Measurements from ENCODE around the gene C1QL1. TPM values are rescaled to one million over a fixed set of nuclear protein-coding genes. Genes with fewer than 3 reads are reported as not detected.

Gene C1QL1
- total RNA-seq, 1 donor from 2014 or later, result 1.1 TPM

DNA sequence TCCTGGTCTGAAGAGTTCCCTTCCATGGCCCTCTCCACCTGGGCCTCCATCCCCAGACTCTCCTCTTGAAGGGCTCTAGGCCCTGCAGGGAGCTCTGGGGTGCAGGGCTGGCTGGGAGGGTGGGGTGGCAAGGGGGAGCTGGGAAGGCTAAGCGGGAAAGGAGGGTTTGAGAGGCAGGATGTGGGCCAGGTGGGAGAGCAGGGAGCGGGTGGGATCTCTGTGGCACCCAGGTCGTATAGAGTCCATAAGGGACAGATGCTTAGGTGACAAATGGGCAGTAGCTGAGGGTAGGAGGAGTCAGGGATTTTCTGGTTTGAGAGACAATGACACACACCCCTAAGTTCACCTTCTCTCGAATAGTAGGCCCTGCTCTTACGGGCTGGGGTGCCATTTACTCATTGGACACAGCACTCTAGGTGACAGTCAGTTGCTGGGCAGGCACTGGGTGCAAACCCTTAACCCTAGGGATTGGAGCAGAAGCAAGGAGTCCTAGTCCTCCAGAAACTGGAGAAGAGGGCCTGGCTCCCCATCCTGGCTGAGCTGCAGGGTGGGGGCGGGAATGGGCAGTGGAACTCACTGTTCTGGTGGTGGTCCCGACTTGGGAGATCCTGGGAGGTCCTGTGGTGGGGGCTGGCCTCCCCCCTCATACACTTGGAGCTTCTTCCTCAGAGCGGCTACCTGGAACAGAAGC is 35.9 kb downstream of the C1QL1 start:
- DNase-seq (ENCODE audit: low spot score), result no peak

DNA sequence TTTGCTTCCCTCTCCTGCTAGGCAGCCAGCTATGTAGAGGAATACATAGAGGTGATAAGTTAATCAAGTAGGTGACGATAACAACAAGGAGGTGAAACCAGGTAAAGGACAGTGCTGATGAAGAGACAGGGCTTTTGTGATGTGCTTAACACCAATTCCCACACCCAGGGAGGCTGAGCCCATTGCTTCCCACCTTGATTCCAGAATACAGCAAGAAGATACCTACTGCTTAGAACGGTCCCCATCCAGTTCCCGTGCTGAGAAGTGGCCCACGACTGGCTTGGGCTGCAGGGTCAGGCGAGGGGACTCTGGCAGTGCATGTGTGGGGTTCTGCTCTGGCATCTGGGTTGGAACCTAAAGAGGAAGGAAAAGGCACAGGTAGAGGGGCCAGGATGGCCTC is 36.7 kb downstream of the C1QL1 start:
- no peak for DNase-seq (ENCODE audit: low spot score)

DNA sequence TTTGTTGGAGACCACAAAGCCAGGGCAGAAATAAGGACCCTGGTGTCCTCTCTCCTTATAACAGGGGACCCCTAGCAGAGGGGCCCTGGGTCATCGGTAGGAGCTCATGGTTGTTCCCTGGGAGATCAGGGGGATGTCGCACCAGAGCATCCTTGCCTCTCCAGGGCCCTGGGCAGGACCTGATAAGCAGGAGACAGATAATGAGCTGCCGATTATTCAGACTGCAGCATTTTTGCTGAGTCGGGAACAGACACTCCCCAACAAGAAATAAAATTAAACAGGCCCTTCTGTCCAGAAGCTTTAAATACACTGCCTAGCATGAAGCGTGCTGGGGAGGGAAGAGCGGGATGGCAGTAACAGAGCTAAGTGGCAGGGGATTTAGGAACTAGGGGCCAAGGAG is 37.4 kb downstream of the C1QL1 start:
- DNase-seq (ENCODE audit: low spot score), result no peak

DNA sequence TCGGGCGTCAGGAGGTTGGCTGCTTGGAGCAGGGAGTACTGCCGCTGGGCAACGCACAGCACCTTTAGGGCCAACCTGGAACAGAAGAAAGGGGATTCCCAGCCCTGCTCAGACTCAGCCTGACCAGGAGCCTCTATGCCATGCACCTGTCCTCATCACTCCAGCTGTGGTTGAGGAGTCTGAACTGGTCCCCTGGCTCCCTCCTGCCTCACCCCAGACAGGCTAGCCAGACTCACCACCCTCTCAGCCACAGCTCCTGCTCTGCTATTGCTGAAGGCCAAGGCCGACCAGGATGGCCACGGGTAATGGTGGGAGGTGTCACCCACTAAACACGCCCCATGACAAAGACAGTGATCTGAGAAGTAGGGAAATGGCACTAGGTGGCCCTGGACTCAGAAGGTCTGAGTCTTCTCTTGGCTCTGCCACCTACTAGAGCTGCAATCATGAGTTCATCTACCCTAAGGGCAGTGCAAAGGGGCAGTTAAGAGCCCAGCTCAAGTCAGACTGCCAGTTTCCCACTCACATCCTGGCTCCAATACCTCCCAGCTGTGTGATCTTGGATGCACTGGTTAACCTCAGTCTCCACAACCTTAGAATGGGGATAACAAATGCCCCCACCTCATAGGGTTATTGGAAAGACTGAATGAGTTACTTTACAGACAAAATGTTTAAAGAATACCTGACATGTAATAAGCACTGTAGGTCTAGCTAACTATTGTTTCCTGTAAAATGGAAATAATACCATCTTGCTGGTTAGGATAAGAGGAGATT is 39.0 kb downstream of the C1QL1 start:
- DNase-seq (ENCODE audit: low spot score), result no peak

DNA sequence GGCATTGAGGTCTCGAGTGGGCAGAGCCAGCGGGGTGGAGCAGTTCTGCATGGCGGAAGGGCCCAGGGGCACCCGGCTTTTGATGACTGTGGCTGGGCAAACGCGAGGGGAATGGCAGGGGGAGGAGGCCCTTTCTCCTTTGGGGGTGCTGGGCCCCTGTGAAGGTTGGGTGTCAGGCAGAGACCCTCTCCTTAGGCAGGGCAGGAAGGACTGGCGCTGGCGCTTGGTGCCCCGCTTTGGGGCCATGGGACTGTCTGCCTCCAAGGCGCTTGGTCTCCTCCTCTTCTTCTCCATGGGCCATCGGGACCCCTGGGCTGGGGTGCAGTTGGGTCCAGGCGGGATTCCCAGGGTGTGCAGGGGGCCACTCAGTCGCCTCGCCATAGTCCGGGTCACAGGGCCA is 40.0 kb downstream of the C1QL1 start:
- DNase-seq (ENCODE audit: low spot score), result no peak

DNA sequence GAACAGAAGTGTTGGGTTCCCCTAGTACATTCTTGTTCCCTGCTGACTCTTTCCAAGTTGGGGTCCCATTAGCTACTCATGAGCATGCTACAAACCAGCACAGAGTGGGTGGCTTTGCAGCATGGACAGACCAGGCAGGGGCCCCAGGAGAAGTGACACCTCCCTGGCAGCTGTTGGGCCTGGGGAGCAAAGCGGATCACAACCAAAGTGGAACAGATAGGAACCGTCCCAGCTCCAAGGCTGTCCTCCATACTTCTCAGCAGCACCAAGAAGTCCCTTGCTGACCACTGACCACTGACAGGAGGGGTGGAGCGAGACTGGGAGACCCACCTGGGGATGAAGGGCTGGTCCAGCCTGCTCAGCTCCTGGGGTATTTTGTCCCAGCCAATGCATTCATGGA is 40.4 kb downstream of the C1QL1 start:
- DNase-seq (ENCODE audit: low spot score), result no peak

DNA sequence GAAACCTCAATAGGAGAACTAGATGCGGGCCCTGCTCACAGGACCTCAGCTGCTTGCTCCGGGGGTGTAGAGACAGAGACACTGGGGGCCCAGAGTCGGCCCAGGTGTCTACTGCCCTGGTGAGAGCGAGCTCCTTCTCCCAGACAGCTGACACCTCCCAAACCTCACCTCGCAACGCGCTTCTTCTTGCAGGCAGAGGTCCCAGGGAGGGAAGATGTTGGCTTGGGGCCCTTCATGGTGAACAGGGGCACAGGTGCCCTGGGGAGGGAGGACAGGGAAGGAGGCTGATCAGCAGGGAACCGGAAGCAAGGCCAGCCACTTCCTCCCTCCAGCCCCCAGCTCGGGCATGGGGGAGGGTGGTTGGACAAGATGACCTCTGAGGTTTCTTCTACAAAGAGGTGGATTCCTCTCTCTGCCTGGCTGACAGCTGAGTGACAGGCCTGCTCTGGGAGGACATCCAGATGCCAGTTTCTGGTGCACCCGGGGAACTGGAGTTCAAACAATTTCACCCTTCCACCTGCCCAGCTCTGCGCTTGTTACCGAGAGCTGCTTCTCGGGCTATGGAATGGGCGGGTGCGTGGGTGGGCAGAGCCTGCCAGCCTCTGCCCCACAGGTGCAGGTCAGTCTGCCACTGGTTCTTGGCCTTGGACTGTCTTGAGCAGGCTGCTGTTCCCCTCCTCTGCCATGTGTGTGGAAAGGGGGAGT is 41.1 kb downstream of the C1QL1 start:
- no peak for DNase-seq (ENCODE audit: low spot score)

DNA sequence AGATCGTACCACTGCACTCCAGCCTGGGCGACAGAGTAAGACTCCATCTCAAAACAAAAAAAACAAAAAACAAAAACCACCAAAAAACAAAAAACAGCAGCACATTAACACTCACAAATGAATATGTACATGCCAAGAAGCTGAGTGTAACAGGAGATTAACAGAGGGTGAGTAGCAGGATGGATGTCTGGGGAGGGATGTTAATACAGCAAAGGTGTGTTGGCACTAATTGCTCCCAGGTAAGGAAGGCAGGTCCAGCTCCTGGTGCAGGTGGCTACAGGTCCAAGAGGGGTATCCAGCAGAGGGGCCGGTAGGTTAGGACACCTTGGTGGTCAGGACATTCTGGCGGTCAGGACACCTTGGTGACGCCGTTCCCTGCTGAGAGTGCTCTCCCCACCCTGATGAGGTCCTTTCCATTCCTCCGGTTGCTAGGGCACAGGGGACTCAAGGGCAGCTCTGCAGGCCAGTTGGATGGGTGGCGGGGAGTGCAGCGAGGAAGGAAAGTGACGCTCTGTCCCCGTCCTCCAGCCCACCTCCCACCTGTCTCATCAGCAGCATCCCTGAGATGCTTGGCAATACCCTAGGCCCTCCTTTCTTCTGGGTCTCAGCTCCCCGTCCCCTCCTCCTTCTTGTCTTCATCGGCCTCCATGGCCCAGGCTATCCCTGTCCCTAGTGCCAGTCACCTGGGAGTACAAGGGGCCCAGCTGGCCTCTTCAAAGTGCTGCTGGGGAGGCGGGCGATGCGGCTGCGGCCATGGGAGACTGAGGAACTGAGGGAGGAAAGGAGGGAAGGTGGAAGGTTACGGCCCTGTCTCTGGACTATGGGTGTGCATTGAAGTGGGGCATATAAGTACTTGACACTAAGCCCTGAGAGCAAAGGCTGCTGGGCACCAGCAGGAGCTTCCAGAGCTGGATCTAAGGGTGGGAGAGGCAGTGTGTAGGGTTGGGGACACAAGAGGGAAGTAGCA is 42.1 kb downstream of the C1QL1 start:
- DNase-seq (ENCODE audit: low spot score), result no peak

DNA sequence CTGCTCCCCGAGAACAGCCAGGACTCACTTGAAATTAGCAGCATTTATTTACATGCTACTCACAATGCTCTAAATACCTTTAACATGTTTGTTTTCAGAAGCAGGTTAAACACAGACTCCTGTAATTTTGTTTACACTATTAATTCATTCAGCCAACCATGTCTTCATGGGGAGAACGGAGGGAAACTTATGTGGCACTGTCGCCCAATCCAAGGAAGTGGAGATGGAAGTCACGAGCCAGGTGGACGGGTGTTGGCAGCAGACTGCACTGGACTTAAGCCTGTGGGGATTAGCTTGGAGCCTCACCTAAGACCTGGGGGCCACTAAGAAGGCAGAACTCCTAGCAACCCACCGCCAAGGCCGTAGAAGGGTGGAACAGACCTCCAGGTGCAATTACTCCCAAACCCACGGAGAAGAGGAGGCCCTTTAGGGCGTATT is 44.0 kb downstream of the C1QL1 start:
- DNase-seq (ENCODE audit: low spot score), result no peak

DNA sequence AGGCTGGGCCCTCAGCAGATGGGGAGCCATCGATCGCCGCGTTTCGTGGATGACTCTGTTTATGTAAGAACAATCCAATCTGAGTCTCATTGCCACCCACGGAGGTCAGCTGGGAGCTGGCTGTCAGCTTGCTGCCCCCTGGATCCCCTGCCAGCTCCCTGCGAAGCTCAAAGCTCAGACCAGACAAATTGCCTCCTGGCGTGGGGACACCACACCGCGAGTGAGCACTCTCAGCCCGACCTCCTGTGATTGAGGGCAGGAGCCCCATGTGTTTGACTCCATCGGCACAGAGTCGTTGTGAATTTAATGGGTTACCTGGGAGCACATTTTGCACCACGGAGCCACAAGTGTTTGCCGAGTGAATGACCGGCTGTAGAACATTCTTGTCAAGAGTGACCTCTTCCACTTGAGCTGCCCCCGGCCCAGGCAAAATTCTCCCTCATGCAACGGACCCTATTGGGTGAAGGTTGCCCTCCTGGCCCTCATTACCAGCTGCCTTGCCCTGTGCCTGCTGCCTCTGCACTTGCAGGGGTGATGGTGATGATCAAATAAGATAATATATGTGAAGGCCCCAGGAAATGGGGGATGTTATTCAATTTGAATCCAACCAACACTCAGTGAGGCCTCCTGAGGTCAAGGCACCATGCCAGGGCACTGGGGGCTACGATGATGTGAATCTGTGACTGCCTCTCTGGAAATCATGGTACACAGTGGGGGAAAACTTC is 45.2 kb downstream of the C1QL1 start:
- DNase-seq (ENCODE audit: low spot score), result no peak

DNA sequence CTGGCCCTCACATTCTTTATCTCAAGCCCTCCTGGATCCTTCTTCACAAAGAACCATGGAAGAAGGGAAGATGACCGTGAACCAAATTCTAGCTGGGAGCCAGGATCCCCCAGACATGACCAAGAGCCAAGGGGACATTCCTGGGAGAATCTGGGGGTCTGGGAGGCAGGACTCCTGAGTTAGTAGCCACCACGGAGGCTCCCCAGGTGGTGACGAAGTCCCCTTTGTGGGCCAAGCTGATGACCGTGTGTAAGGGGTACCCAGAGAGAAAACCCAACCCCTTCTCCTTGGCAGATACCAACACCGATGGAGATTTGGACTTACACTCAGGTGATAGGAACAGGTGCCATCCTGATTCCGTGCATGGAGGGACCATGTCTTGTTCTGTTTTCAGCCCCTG is 46.0 kb downstream of the C1QL1 start:
- no peak for DNase-seq (ENCODE audit: low spot score)

DNA sequence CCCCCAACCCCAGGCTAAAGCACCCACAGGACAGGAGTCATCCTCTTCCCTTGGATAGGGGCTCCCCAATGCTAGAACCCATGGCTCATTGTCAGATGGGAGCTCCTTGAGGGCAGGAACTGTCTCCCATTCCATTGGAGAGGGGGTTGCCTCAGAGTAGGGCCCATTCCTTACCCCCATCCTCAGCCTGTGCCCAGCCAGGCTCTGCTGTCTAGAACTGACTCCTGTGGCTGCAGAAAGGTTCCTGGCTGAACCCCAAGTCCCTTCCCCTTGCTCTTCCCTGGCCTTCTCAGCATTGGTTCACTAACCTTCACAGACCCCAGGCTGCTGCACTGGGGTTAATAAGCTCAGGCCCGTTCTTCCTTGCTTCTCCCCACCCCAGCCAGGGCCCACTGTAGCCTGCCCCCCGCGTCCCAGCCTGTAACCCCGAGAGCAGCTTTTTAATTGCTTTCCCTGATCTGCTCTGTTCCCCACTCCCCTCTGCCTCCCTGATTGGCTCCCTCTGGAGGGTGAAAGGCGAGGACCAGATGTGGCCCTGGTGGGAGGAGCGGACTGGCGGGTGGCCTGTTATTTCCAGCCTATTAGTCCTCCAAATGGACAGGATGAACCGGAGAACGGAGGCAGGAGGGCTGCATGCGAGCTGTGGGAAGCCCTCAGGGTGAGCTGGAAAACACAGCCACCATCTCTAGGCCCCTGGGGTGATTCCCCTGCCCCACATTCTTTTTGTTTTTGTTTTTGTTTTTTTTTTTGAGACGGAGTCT is 46.8 kb downstream of the C1QL1 start:
- no peak for DNase-seq (ENCODE audit: low spot score)

DNA sequence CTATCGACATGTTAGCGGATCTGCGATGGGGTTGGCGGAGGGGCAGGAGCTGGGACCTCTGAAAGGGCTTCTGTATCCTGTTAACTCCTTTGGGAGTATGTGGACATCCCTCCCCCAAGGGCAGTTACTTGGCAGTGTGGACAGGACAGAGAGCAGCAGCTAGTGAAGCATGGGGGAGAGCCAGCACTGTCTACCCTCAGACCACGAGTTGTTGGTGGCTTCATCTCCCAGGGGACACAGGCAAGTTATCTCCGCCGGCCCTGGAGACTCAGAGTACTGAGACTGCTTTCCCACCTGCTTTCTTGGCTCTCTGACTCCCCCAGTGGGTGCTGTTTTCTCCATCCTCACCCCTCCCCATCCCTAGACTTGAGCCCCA is 47.5 kb downstream of the C1QL1 start:
- no peak for DNase-seq (ENCODE audit: low spot score)

DNA sequence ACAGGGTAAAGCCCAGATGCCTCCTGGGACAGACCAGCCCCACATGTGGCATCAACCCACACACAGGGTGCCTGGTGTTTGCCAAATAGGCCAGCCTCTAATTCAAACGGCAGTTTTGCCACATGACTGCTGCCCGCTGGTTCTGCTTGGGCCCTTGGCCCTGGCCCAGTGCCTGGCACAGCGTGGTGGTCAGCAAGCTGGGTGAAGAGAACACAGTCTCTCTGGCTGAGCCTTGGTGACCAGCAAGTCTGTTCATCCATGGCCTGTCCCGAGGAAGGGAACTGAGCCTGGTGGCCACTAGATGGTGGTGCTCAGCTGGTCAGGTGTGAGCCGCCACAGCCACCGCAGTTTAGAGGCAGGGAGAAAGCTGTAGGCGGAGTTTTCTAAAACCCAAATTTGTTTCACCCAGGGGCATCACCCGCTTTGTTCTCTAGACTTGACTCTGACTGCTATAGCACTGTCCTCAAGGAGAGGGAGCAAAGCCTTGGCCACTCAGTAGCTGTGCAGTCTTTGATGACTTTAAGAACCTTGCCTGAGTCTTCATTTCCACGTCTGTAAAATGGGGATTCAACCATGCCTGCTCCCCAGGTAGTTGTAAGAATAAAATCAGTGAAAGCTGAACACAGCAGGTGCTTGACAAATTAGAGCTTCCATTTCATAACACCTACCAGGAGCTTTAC is 48.1 kb downstream of the C1QL1 start:
- DNase-seq (ENCODE audit: low spot score), result peak; percentile 88

DNA sequence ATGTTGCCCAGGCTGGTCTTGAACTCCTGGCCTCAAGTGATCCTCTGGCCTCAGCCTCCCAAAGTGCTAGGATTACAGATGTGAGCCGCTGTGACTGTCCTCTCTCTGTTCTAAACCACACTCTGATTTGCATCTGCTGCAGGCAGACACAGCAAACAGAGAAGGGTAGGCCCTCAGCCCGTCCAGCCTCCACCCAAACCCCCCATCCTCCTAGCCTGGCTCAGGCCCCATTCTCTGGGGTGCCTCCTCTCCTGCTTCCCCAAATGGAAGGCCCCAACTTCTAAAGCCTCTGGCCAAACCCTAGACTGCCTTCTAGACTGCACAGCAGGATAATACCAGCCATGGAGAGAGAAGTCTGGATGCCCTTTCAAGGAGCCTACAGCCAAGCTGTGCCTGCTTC is 48.7 kb downstream of the C1QL1 start:
- DNase-seq (ENCODE audit: low spot score), result no peak

DNA sequence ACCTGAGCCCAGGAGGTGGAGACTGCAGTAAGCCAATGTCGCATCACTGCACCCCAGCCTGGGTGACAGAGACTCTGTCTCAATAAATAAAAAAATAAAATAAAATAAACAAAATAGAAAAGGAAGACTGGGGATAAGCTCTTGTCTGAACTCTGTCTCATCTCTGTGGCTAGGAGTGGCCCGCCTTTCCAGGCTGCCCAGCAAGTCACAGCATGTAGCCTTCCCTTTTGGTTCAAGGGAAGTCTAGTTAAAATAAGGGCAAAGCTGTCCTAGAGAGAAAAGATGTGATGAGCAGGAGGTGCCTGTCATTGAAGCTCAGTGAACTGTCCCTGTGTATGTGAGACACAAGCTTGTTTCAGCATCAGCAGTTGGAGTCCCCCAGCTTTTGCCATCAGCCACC is 50.1 kb downstream of the C1QL1 start:
- DNase-seq (ENCODE audit: low spot score), result no peak

DNA sequence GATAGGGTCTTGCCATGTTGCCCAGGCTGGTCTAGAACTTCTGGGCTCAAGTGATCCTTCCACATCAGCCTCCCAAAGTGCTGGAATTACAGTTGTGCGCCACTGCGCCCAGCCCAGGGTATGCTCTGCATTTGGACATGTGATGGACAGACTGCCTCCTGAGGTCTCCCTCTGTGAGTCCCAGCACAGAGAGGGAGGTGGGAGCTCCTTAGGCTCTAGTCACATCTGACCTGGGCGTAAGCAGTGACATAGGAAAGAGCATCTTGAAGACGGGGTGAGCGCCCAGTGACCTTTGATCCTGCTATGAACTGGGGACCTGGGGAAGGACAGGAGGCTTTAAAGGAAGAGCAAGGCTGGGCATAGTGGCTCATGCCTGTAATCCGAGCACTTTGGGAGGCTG is 50.6 kb downstream of the C1QL1 start:
- no peak for DNase-seq (ENCODE audit: low spot score)

DNA sequence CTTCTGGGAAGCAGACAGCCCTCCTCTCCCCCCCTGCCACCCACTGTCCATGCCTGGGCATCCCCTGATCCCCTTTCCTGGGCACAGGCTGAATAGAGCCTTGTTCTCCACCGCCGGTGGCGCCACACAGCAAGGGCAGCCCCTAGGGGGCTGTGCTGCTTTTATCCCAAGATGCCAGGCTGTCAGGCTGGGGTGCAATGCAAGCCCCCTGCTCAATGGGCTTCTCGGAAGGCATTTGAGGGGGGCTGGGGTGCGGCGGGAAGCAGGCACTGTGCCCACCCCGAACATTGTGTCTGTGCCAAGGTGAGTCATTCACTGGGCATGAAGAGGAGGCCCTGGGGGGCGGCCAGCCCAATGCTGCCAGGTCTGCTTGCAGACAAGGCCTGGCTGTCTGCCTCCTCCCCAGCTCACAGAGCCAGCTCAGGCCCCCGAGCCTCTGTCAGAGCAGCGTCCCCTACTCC is 51.3 kb downstream of the C1QL1 start:
- DNase-seq (ENCODE audit: low spot score), result peak; percentile 64

All from ureter (tissue), 1 donor.